A673 (cell line): ENCODE data around the gene KCNJ15.

ENCODE experiments used
- CTCF ChIP-seq: fragments of 300-800, 200-600 bp; sonication (generic); conservative IDR thresholded peaks from 2 replicates; pipeline ENCODE4 v1.5.1; 2017; ENCODE audit warnings: low read depth, mild to moderate bottlenecking, antibody characterized with exemption, low read length, moderate library complexity, mixed read lengths
- EZH2 ChIP-seq: fragments of 200-600 bp; sonication (generic); IDR thresholded peaks from 2 replicates; pipeline ENCODE4 v1.6.1; 2017; ENCODE audit warnings: borderline replicate concordance, low read depth, mild to moderate bottlenecking, mixed read lengths, antibody characterized with exemption, low read length; ENCODE audit not compliant: poor library complexity, severe bottlenecking

GRCh38 chr21:38333301-38334272 is 76.8 kb downstream of the KCNJ15 start:
- TF ChIP-seq CTCF, result no peak
- TF ChIP-seq EZH2, result no peak
